GM12801 (cell line): ENCODE data around the gene CENPP.

ENCODE experiments used
- CTCF ChIP-seq: IDR thresholded peaks from one replicate; pipeline ENCODE4 v1.5.1; 2011; ENCODE audit warnings: control low read depth; ENCODE audit not compliant: insufficient read length; ENCODE audit errors: extremely low read depth

Gene CENPP

GRCh38 chr9:92612292-92612691, 286.5 kb downstream of the CENPP start:
- no peak for TF ChIP-seq CTCF

- no peak for TF ChIP-seq CTCF
These were observed 287.1 kb downstream of the CENPP start for GRCh38 chr9:92612816-92613215.

GRCh38 chr9:92613268-92614122, 287.7 kb downstream of the CENPP start:
- no peak for TF ChIP-seq CTCF

GRCh38 chr9:92614123-92614510, 288.4 kb downstream of the CENPP start:
- TF ChIP-seq CTCF: no peak

DNA sequence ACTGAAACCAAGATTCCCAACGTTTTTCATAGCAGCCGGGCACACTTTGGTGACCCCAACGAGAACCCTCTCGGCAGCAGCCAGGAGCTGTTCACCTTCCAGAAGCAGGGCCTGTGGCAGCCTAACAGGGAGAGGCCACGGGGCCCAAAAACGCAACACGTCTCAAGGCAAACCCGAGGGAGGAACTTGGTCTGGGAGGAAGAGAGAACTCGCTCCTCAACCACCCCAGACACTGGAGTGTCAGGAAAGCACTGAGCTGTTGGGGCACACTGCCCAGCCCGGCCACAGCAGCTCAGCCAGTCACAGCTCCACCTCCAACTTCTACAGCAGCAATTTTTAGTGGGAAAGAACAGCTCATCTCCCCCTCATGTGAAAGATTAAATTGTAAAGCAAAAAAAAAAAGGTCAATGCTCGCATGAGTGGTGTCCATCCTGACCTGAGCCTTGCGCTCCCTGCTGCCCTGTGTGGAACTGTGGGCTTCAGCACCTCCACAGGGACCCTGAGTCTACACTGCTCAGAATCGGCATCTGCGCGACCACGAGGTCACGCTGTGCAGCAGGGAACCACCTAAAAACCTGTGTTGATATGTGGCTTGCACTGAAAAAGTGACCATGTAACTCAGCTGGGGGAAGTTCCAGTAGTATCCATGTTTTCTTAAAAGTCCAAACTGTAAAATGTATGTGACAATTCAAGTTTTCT, 289.2 kb downstream of the CENPP start:
- no peak for TF ChIP-seq CTCF

- TF ChIP-seq CTCF: no peak
These were observed 290.0 kb downstream of the CENPP start for GRCh38 chr9:92615790-92616189.

DNA sequence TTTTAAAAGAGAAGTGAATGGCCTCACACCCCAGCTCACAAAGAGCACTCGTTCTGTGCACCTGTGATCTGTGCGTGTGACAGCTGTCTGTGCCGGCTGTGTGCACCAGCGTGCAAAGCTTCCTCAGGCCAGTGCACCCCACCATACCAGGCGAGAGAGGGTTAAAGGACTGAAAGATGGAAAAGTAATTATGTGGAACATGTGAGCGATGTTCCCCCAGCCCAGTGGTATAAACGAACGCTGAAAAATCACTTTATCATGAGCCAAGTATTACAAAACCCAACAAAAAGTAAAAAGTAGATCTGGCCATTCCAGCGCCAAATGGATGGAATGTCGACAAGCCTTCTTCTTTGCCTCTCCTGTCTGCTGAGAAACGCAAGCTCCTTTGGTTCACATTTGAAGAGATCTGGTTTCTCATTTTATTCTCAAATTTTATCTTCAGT, 290.5 kb downstream of the CENPP start:
- no peak for TF ChIP-seq CTCF
